Measurements from ENCODE around the gene UBR7.
"Not testable (repeated sequence)": the region's sequence is repeated elsewhere in the genome, so short reads cannot be mapped to it uniquely, and the experiment has no call there.

UBR7 gene

GRCh38 chr14:93171376-93171775 lies 35.7 kb upstream of the UBR7 start:
- H3K27me3 ChIP-seq (ENCODE audit: insufficient read depth, low read length, poor library complexity) = no peaks in the 10 kb centered on the region
- no peak overlapping the region for H3K27ac ChIP-seq (ENCODE audit: low read length)
- no peaks in the 10 kb centered on the region for H4K20me1 ChIP-seq (ENCODE audit: insufficient read depth, low read length)
- DNase-seq (no peak), ATAC-seq (ENCODE audit: insufficient read depth, low read depth) (no peak)
- H3K4me2 ChIP-seq (ENCODE audit: insufficient read depth, low read length) = no peak overlapping the region
- no peak overlapping the region for H3K4me3 ChIP-seq (ENCODE audit: low read depth in 1 of 2, low read length in 2 of 2)
- TF ChIP-seq EZH2 (IDR thresholded peaks at IDR 0.05; ENCODE audit: borderline replicate concordance, low read depth, low read length, severe bottlenecking) = no peak
- TF ChIP-seq, protein P1, sequence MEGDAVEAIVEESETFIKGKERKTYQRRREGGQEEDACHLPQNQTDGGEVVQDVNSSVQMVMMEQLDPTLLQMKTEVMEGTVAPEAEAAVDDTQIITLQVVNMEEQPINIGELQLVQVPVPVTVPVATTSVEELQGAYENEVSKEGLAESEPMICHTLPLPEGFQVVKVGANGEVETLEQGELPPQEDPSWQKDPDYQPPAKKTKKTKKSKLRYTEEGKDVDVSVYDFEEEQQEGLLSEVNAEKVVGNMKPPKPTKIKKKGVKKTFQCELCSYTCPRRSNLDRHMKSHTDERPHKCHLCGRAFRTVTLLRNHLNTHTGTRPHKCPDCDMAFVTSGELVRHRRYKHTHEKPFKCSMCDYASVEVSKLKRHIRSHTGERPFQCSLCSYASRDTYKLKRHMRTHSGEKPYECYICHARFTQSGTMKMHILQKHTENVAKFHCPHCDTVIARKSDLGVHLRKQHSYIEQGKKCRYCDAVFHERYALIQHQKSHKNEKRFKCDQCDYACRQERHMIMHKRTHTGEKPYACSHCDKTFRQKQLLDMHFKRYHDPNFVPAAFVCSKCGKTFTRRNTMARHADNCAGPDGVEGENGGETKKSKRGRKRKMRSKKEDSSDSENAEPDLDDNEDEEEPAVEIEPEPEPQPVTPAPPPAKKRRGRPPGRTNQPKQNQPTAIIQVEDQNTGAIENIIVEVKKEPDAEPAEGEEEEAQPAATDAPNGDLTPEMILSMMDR (IDR thresholded peaks at IDR 0.05; ENCODE audit: borderline replicate concordance, extremely low read depth, low read length, poor library complexity, severe bottlenecking) = no peak
- H3K36me3 ChIP-seq (ENCODE audit: insufficient read depth, low read length) = no peaks in the 10 kb centered on the region
- H3K79me2 ChIP-seq (ENCODE audit: insufficient read depth, low read length) = no peaks in the 10 kb centered on the region
- no peaks in the 10 kb centered on the region for H3K9me3 ChIP-seq (ENCODE audit: insufficient read depth, low read length, severe bottlenecking)
- no peaks in the 10 kb centered on the region for H3K4me1 ChIP-seq (ENCODE audit: insufficient read depth, low read length)
- H2AFZ ChIP-seq (ENCODE audit: low read depth, low read length) = no peak overlapping the region
- no peak overlapping the region for H3K9ac ChIP-seq (ENCODE audit: low read depth, low read length)

GRCh38 chr14:93173943-93174395 lies 33.1 kb upstream of the UBR7 start:
- no peak for ATAC-seq (ENCODE audit: insufficient read depth, low read depth)
- no peak for DNase-seq
- Histone ChIP-seq H3K79me2 (ENCODE audit: insufficient read depth, low read length) (no peaks in the 10 kb centered on the region), H3K4me2 (ENCODE audit: insufficient read depth, low read length) (no peak overlapping the region), H3K36me3 (ENCODE audit: insufficient read depth, low read length) (no peaks in the 10 kb centered on the region), H3K4me3 (ENCODE audit: low read depth in 1 of 2, low read length in 2 of 2) (no peak overlapping the region), H3K9me3 (ENCODE audit: insufficient read depth, low read length, severe bottlenecking) (no peaks in the 10 kb centered on the region), H2AFZ (ENCODE audit: low read depth, low read length) (no peak overlapping the region), H3K27me3 (ENCODE audit: insufficient read depth, low read length, poor library complexity) (no peaks in the 10 kb centered on the region), H4K20me1 (ENCODE audit: insufficient read depth, low read length) (no peaks in the 10 kb centered on the region), H3K4me1 (ENCODE audit: insufficient read depth, low read length) (no peaks in the 10 kb centered on the region), H3K27ac (ENCODE audit: low read length) (no peak overlapping the region), H3K9ac (ENCODE audit: low read depth, low read length) (no peak overlapping the region)
- TF ChIP-seq, protein P1 (IDR thresholded peaks at IDR 0.05; ENCODE audit: borderline replicate concordance, extremely low read depth, low read length, poor library complexity, severe bottlenecking) = no peak
- TF ChIP-seq EZH2 (IDR thresholded peaks at IDR 0.05; ENCODE audit: borderline replicate concordance, low read depth, low read length, severe bottlenecking) = no peak

DNA sequence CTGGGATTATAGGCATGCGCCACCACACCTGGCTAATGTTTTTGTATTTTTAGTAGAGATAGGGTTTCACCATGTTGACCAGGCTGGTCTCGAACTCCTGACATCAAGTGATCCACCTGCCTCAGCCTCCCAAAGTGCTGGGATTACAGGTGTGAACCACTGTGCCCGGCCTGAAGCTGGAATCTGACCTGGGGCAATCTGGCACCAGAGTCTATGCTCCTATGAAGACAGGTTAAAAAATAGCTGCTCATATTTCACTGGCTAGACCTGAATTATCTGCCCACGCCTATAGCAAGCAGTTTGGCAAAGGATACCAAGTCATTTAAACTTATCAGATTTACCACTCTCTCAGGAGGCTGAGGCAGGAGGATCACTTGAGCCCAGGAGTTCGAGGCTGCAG lies 32.3 kb upstream of the UBR7 start:
- not testable (repeated sequence) for H3K9me3 ChIP-seq (ENCODE audit: insufficient read depth, low read length, severe bottlenecking); H3K9ac ChIP-seq (ENCODE audit: low read depth, low read length); H3K4me2 ChIP-seq (ENCODE audit: insufficient read depth, low read length); H3K79me2 ChIP-seq (ENCODE audit: insufficient read depth, low read length); DNase-seq; H3K27ac ChIP-seq (ENCODE audit: low read length); H4K20me1 ChIP-seq (ENCODE audit: insufficient read depth, low read length); H2AFZ ChIP-seq (ENCODE audit: low read depth, low read length); H3K36me3 ChIP-seq (ENCODE audit: insufficient read depth, low read length); H3K4me3 ChIP-seq (ENCODE audit: low read depth in 1 of 2, low read length in 2 of 2); H3K27me3 ChIP-seq (ENCODE audit: insufficient read depth, low read length, poor library complexity); H3K4me1 ChIP-seq (ENCODE audit: insufficient read depth, low read length); ATAC-seq (ENCODE audit: insufficient read depth, low read depth)

- TF ChIP-seq, protein P1 (IDR thresholded peaks at IDR 0.05; ENCODE audit: borderline replicate concordance, extremely low read depth, low read length, poor library complexity, severe bottlenecking) = no peak
- TF ChIP-seq EZH2 (IDR thresholded peaks at IDR 0.05; ENCODE audit: borderline replicate concordance, low read depth, low read length, severe bottlenecking) = no peak
- no peak overlapping the region for H2AFZ ChIP-seq (ENCODE audit: low read depth, low read length)
- H3K4me3 ChIP-seq (ENCODE audit: low read depth in 1 of 2, low read length in 2 of 2) = no peak overlapping the region
- no peaks in the 10 kb centered on the region for H3K9me3 ChIP-seq (ENCODE audit: insufficient read depth, low read length, severe bottlenecking)
- no peak overlapping the region for H3K27ac ChIP-seq (ENCODE audit: low read length)
- no peak overlapping the region for H3K9ac ChIP-seq (ENCODE audit: low read depth, low read length)
- H3K36me3 ChIP-seq (ENCODE audit: insufficient read depth, low read length) = no peaks in the 10 kb centered on the region
- no peaks in the 10 kb centered on the region for H4K20me1 ChIP-seq (ENCODE audit: insufficient read depth, low read length)
- ATAC-seq (ENCODE audit: insufficient read depth, low read depth) = no peak
- no peak overlapping the region for H3K4me2 ChIP-seq (ENCODE audit: insufficient read depth, low read length)
- H3K79me2 ChIP-seq (ENCODE audit: insufficient read depth, low read length) = no peaks in the 10 kb centered on the region
- H3K4me1 ChIP-seq (ENCODE audit: insufficient read depth, low read length) = no peaks in the 10 kb centered on the region
- no peak for DNase-seq
- H3K27me3 ChIP-seq (ENCODE audit: insufficient read depth, low read length, poor library complexity) = no peaks in the 10 kb centered on the region
These were observed 31.6 kb upstream of the UBR7 start for GRCh38 chr14:93175492-93175891.

All from DND-41 (cell line).